ENCODE data around the gene LZTS2.
"Not testable (repeated sequence)": the region's sequence is repeated elsewhere in the genome, so short reads cannot be mapped to it uniquely, and the experiment has no call there.

LZTS2 gene

DNA sequence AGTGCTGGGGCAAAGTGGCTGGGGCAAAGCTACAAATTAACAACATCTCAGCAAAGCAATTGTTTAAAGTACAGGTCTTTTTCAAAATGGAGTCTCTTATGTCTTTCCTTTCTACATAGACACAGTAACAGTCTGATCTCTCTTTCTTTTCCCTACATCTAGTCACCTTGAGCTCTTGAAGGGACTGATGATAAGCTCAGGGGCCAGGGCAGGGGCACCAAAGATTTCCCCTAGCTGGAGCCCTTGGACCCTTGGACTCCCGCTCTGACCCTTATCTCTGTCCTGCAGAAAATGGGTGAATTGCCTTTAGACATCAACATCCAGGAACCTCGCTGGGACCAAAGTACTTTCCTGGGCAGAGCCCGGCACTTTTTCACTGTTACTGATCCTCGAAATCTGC lies 34.8 kb downstream of the LZTS2 start:
- DNase-seq = not testable (repeated sequence)

DNA sequence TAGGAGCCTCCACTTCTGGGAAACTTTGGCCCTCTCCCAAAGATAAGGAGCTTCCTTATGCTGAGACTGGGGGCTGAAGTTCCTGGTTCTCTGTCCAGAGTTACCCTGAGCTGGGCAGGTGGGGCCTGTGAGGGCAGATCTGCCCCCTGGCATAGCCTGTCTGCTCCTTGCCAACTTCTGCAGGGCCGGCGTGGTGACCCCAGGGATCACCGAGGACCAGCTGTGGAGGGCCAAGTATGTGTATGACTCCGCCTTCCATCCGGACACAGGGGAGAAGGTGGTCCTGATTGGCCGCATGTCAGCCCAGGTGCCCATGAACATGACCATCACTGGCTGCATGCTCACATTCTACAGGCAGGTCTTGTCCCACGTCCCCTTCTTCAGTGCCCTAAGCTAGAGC lies 35.7 kb downstream of the LZTS2 start:
- no peak for DNase-seq

DNA sequence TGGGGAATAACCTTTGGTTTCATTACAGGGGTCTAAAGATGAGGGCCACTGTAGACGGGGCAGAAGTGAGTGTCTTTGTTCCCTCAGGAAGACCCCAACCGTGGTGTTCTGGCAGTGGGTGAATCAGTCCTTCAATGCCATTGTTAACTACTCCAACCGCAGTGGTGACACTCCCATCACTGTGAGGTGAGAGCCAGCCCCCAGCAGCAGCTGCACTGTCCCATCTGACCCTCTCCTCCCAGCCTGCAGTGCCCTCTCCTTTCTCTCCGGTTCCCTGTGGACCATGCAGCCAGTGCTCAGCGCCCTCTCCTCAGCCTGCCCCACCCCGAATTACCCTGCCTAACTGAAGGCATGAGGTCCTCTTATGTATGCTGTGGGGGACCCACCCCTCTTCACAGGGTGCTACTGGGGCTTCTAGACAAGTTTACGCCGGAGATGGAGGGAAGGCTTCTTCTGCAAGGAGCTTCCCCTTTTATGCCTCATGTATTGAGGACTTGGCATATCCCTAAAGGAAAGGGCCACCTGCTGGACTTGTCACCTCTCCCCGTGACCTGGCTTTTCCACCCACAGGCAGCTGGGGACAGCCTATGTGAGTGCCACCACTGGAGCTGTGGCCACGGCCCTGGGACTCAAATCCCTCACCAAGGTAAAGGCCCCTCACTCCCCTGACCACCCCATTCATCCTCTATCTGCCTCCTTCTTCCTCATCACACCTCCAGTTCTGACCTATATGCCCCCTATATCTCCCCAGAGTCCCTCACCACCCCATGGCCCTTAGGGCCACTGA lies 36.5 kb downstream of the LZTS2 start:
- no peak for DNase-seq

- DNase-seq = no peak
Measured at GRCh38 chr10:101036726-101037125, 37.1 kb downstream of the LZTS2 start.

- DNase-seq = no peak
Measured at GRCh38 chr10:101038484-101038883, 38.9 kb downstream of the LZTS2 start.

DNA sequence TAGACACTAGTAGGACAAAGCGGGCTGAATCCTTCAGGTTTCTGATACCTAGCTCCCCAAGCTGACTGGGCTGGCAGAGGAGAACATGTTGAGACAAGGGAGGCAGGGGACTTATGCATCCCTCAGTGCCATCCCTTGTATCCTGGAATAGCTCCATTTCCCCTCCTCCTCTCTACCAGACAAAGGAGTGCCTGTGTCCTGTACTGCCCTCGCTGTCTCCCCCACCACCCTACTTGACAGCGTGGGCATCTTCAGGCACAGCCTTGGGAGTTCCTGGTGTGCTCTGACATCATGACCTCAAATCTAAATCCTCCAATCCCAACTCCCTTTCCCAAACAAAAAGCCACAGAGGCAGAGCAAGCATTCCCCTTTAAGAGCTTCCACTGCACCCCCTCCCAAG lies 40.5 kb downstream of the LZTS2 start:
- DNase-seq = no peak

DNA sequence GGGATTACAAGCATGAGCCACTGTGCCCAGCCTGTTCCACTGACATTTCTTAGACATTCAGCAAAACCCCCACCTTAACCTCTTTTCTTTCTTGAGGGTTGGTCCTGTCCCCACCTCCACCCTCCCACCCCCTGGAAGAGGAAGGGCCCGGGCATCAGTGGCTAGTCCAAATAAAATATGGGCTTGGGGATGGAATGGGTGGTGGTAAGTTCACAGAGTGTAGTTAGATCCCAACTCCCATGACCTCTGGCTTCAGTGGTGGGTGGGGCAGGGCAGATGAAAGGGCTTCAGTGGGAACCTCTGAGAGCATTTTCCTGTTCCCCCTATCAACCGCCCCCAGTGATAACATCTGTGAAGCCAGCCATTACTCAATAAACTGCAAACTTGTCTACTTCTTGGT lies 41.2 kb downstream of the LZTS2 start:
- no peak for DNase-seq

- peak; percentile 86 for DNase-seq
Measured at GRCh38 chr10:101041252-101041761, 41.7 kb downstream of the LZTS2 start.

DNA sequence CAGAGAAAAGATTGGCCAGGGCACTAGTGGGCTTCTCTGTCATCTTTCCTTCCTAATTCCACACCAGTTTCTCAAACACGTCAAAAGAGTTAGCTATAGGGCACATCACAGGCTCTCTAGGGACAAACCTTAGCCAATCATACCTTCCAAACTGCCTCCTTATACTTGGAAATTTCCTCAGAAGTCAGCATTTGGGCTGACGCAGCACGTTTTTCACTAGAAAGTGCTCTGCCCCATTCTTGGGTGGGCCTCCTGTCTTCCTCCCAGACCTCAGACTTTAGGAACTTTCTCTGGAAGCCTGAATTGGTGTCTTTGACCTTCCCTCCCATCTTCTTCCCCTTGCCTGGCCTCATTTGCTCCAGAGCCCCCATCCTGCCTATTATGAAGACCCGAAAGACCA lies 42.5 kb downstream of the LZTS2 start:
- DNase-seq = no peak

DNA sequence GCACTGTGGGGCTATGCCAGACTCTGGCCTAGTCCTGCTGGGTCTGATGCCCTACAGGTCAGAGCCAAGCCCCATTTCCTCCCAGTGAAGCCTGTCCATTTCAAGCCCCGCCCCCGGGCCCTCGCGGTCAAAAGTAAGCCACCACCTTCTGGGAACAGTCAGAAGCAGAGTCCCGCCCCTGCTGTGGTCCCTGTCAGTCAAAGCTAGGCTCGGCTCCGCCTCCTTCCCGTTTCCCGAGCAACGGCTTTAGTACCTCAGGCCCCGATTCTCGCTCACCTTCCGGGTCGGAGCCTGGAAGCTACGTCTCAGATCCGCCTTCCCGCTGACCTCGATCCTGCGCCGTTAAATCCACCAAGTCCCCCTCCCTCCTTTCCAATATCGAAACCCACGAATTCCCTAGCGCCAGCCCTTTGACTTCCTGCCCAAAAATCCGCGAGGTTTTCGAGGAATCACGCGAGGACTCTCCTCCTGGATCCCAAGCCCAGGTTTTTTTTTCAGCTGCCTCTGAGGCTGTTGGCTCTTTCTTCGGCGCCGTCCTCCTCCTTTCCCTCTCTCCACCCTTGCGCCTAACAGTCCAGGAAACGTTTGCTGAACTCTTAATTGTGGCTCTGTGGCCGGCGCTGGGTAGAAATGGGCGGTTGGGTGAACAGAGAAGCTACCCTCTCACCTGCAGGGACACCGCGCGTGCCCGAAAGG lies 43.2 kb downstream of the LZTS2 start:
- DNase-seq = peak; percentile 88

DNA sequence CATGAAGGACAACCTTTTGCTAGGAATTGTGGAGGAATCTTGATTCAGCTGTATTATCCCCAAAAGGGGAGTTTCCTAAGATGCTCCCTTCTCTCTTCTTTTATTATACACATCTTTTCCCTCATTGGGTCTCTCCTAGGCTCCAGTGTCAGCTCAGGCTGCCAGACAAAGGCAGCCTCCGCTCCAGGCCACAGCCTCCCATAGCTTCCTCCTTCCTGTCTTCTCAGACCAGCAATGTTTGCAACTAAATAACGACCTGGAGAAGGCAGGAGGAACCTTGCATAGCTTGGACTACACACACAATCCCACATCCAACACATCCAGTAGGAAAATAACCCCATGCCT lies 43.7 kb downstream of the LZTS2 start:
- no peak for DNase-seq

- DNase-seq = no peak
Measured at GRCh38 chr10:101044117-101044516, 44.5 kb downstream of the LZTS2 start.

GRCh38 chr10:101046332-101047238 lies 47.0 kb downstream of the LZTS2 start:
- no peak for DNase-seq

- DNase-seq = no peak
Measured at GRCh38 chr10:101047268-101047667, 47.7 kb downstream of the LZTS2 start.

DNA sequence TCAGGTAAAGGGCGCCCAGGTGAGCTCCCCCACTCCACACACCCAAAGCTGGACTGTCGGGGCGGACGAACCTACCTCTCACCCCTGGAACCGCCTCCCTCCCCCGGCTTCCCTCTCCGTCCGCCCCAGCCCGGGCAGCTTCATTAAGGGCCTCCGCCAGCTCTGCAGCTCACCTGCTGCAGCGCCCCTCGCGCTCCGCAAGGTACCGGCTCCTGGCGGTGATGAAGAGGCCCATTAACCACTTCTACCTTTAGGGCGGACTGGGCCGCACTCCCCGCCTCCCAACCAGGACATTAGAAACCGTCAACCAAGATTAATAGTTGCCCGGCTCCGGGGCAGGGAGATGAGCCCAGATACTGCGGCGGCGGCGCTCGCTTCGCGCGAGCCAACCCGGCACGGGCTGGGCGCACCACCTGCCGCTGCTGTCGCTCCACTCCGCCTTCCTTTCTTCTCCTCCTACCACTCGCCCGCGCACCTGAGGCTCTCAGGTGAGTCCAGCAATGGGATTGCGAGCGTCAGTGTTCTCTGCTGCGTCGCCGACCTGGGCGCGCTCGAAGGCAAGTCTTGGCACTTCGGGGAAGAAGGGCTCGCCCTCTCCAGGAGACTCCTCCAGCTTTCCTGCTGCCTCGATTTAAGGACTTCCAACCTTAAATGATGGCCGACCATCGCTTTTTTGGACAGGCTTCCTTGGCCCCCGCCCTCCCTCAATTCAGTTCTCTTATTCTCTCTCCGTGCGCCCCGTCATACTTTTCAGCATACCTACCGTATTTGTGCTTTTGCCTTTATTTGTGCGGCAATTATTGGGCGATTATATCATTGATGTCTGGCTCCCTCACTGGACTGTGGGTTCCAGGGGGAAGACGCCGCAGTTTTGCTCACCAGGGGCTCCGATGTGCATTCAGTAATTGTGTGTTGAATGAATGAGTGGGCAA lies 48.6 kb downstream of the LZTS2 start:
- DNase-seq = no peak

- peak; percentile 82 for DNase-seq
Measured at GRCh38 chr10:101050208-101051069, 50.8 kb downstream of the LZTS2 start.

DNA sequence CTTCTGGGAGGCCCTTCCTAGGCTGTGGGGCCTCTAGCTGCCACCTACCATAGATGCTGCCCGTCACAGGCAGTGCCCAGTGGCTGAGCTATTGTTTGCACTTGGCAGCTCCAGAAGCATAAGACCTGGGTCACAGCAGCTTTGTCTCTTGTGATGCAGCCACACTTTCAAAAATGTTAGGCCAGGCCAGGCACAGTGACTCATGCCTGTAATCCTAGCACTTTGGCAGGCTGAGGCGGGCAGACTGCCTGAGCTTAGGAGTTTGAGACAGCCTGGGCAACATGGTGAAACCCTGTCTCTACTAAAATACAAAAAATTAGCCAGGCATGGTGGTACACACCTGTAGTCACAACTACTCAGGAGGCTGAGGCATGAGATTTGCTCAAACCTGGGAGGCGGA lies 52.7 kb downstream of the LZTS2 start:
- DNase-seq = no peak

DNA sequence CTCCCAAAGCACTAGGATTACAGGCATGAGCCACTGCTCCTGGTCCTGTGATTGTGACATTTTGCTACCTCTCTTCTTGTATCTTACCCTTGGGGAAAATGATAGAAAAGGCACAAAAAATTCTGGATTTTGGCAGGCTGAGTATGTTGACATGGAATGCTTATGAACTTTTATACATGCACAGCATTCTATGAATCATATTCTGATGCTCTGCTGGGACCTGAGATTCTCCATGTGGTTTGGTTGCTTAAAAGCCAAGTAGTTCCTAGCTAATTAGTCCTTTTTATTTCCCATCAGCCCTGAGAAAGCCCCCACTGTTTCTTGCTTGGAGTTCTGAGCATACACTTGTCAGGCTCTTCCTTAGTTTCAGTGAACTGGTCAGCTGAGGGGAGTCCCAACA lies 53.9 kb downstream of the LZTS2 start:
- DNase-seq = no peak

DNA sequence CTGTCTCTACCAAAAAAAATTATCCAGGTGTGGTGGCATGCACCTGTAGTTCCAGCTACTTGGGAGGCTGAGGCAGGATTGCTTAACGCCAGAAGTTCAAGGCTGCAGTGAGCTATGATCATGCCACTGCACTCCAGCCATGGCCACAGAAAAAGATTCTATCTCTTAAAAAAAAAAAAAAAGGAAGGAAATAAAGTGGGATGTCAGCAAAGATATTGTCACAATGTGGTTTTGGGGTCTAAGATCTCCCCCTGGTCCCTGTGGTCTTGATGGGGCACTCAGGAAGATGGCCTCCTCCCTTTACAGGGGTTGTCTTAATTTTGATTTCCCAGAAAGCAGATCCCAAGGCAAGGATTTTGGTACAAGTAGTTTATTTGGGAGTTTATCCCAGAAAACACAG lies 54.7 kb downstream of the LZTS2 start:
- DNase-seq = no peak

DNA sequence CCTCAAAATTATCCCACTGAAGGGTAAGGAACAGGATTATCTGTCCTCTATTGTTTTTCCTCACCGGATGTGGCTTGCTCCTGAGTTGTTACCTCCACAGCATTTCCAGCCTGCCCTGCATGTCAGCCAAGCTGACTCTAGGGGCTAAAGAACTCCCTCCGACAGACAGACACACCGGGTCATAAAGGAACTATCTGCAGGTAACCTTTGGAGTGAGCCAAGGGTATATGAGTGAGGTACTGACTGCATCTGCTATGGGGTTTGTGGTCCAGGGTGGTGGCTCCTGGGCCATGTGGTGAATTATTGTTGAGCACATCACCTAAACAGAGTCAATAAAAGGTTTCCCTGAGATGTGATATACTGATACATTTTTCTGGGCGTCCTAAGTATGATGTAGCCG lies 55.3 kb downstream of the LZTS2 start:
- no peak for DNase-seq

- DNase-seq = no peak
Measured at GRCh38 chr10:101055411-101055810, 55.8 kb downstream of the LZTS2 start.
